NOMO-1 (cell line): ENCODE data around the gene LRRC27.

Experiments used
- DNase-seq, 2 experiments: peaks; one replicate each; lab custom pipeline; 2025; ENCODE audit not compliant: unreplicated experiment in 2 of 2; lab: John Stamatoyannopoulos, UW

LRRC27 gene

DNA sequence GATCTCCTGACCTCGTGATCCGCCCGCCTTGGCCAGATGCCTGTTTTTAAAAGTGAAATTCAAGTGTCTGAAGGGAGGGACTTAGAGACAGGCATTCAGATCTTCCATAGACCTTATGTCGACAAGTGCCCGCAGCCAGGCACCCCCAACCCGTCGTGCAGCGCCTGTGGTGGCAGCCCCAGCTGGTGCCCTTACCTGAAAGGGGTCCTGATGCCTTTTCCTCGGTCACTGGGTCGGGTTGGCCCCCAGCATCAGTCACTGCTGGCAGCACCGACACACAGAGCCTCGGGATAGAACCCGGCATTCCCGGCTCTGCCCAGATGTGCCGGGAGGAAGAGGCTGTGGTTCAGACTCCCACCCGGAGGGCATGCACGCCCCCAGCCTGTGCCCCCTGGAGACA is 23.3 kb downstream of the LRRC27 start:
- no peak for DNase-seq

GRCh38 chr10:132355754-132356153 is 23.8 kb downstream of the LRRC27 start:
- DNase-seq, result no peak

DNA sequence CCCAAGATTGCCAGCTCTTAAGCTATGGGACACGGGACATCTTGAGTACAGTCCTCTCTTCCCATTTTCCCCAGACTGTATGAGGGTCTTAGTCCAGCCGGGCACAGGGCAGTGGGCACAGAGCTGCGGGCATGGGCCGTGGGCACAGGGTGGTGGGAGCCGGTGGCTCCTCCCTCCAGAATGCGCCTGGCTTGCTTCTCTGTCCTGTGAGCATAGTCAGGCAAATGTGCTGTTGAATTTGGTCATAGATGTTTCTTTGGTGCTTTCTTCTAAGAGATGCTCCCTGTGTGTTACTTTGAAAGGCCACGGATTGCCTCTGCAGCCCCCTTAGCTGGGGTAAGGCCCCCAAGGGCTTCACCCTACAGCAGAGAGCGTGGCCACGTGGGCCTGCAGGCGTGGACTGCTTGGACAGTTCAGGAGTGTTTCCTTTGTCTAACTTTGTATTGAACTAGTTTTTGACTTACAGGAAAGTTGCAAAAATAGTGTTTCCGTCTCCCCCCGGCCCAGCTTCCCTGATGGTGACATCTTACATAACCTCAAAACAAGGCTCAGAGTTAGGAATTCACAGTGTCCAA is 24.7 kb downstream of the LRRC27 start:
- no peak for DNase-seq

DNA sequence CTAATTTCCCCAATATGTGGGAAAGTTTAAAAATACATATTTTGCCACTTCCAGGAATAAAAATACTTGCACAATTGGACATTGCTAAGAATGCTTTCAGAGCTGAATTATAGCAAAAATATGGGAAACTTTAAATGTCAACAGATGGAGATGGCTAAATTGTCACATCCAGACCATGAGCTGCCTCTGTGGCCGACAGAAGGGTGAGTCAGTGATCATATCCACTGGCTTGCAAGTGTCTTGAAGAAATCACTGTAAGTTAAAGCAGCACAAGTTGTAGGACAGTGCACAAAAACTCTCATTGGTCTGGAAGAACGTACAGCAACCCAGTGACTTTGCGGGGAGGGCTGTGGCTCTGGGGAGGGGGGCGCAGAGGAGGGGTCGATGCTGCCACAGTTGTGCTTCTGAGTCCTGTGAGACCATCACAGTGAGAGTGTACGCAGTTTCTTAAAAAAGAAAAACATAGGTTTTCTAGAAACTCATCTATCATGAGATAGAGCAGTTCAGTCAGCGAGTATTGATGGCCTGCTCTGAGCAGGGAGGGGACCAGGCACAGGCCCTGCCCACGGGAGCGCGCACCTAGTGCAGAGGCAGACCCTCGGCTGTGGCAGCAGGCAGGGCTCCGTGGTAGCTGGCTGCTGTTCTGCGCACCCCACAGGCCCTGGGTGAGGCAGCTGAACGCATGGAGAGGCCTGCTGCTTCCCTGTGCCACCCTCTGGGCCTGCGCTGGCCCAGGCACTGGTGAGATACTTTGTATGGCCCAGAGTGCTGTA is 25.5 kb downstream of the LRRC27 start:
- no peak for DNase-seq

GRCh38 chr10:132359305-132360040 is 27.5 kb downstream of the LRRC27 start:
- DNase-seq, result no peak

GRCh38 chr10:132360766-132361447 is 28.9 kb downstream of the LRRC27 start:
- no peak for DNase-seq

DNA sequence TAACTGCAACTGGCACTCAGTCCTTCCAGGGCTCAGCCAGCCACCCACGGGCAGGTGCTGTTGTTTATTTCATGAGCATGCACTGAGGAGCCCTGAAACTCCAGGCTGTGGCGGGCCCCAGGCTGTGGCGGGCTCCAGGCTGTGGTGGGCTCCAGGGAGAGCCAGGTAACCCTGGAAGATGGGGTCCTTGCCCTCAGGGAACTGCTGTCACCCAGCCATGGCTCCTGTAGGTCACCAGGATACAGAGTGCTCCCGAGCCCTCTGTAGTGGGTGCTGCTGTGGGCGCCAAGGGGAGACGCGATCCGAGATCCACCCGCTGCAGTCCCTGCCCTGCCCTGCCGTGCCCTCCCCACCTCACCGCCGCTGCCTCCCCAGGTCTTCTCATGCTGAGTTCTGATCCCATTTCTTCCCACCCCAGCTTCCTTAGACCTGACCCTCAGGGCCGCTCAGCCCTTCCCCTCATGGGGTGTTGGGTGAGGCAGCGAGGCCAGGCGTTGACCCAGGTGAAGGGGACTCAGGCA is 29.6 kb downstream of the LRRC27 start:
- DNase-seq, result no peak

DNA sequence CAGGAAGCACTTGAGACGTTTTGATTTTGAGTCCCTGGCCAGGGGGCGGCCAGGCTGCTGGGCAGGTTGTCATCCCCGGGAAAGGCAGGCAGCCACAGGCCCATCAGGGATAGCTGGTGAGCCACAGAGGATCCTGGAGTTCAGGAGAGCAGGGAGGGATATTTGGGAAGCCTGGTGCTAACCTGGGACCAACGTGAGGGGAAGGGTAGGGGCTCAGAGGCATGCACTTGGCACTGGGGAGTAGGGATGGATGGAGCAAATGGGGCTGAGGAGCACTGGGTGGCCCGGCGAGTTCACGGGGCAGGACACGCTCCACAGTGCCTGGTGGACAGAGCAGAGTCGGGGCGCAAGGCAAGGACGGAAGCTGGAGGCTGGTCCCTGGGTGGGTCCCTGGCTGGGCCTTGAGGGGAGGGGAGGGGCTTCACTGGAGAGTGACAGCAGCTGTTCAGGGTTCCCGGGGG is 30.2 kb downstream of the LRRC27 start:
- no peak for DNase-seq

DNA sequence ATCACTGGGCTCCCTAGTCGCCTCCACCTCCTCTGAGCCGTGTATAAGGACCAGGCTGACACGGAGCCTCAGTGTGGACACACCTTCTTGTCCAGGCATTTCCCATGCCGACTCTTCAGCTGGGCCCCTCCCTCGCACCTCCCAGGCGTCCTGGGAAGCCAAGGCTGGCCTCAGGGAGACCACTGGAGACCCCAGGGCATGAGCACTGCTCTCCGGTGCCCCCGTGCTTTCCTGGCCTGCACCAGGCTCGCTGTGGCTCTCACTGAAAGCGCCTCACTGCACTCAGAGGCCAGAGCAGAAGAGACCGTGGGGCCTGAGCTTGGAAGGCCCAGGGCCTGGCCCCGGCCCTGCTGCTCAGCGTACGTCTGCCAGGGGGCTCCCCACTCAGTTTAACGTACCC is 31.4 kb downstream of the LRRC27 start:
- no peak for DNase-seq

GRCh38 chr10:132363921-132364593 is 32.1 kb downstream of the LRRC27 start:
- DNase-seq, result peak in 1 of 2 experiments; percentile 14

DNA sequence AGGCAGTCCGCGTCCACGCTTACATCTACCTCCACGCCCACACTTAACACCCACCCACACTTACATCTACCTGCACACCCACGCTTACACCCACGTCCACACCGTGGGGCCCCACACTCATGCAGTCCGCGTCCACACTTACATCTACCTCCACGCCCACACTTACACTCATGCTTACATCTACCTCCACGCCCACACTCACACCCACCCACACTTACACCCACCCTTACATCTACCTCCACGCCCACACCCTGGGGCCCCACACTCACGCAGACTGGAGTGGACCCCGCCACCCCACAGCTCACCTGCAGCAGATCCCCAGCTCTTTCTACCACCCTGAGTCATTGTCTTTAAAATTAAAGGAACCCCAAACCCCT is 32.6 kb downstream of the LRRC27 start:
- no peak for DNase-seq

- DNase-seq, result no peak
Measured at GRCh38 chr10:132365102-132365501, 33.1 kb downstream of the LRRC27 start.

DNA sequence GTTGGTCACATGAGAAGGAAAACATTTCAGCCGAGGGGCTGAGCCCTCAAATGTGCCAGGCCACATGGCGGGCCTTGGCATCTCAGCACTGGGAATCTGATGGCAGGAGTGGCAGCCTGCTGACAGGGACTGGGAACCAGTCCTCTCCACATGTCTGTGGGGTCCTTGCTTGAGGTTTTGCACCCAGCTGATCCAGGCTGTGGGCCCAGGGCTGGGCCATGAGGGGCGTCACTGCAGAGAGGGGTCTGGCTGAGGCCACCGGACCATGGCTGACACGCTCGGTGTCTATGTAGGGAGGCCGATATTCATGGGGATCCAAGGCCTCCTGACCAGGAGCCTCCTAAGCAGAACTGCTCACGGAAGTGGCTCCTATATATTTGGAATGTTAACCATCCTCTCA is 34.0 kb downstream of the LRRC27 start:
- DNase-seq, result no peak

DNA sequence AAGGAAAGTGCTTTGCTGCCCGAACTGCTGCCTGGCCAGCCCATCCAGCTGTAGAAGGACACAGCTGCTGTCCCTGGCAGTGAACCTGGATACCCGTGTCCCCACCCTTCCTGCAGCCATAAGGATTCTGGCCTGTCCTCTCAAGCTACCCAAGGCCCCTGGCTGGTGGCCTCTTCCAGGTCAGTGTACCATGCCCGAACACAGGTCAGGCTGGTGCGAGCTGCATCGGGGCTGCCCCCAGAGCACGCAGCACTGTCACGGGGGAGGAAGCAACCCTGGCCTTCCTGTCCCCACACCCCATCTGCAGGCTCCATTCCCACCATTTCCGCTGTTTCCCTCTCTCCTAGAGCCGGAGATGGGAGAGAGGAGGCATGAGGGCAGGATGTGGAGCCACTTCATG is 34.5 kb downstream of the LRRC27 start:
- no peak for DNase-seq

DNA sequence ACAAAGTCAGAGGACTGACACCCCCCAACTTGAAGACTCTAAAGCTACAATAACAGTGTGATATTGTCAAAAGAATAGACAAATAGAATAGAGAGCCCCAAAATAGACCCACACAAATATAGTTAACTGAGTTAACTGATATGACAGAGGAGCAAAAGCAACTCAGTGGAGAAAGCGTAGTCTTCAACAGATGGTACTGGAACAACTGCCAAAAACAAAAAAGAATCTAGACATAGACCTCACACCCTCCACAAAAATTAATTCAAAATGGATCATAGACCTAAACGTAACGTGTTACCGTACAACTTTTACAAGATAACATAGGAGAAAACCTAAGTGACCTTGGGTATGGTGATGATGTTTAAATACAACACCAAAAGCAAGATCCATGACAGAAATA is 36.4 kb downstream of the LRRC27 start:
- DNase-seq, result no peak

DNA sequence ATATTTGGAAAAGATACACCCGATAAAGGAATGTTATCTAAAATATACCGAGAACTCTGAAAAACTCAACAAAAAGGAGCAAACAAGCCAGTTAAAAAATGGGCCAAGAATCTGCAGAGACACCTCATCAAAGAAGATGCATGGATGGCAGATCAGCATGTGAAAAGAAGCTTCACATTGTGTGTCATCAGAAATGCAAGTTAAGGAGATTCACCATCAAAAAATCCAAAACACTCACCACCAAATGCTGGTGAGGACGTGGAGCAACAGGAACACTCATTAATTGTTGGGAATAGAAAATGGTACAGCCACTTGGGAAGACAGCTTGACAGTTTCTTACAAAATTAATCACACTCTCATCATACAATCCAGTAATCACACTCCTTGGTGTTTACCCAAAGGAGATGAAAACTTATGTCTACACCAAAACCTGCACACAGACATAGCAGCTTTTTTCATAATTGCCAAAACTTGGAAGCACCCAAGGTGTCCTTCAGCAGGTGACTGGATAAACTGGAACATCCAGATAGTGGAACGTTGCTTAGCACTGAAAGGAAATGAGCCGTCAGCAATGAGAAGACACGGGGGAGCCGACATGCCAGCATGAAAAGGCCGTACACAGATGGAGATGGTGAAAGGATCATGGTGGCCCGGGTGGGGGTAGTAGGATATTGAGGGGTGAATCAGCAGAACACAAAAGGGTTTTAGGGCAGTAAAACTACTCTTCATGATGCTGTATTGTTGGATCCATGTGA is 37.1 kb downstream of the LRRC27 start:
- DNase-seq, result no peak

DNA sequence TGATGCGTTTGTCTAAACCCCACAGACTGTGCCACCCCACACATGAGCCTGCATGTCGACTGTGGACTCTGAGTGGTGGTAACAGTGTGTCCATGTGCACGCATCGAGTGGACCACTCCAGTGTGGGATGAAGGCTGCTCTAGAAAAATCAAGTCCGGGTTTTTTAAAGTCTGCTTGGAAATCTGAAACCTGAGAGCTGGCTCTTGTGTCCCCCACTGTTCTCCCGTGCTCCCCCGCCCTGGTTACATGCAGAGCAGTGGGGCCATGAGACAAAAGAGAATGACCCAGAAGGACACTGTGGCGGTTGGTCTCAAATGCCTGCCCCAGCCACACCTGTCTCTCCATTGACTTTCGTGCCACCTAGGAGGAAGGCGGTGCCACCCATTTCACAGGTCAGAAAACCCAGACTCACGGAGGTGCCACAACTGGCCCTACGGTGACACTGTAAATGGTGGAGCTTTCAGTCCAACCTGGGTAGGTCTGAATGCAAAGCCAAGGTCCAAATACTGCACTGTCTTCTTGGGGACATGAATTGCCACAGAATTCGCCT is 37.7 kb downstream of the LRRC27 start:
- DNase-seq, result no peak

DNA sequence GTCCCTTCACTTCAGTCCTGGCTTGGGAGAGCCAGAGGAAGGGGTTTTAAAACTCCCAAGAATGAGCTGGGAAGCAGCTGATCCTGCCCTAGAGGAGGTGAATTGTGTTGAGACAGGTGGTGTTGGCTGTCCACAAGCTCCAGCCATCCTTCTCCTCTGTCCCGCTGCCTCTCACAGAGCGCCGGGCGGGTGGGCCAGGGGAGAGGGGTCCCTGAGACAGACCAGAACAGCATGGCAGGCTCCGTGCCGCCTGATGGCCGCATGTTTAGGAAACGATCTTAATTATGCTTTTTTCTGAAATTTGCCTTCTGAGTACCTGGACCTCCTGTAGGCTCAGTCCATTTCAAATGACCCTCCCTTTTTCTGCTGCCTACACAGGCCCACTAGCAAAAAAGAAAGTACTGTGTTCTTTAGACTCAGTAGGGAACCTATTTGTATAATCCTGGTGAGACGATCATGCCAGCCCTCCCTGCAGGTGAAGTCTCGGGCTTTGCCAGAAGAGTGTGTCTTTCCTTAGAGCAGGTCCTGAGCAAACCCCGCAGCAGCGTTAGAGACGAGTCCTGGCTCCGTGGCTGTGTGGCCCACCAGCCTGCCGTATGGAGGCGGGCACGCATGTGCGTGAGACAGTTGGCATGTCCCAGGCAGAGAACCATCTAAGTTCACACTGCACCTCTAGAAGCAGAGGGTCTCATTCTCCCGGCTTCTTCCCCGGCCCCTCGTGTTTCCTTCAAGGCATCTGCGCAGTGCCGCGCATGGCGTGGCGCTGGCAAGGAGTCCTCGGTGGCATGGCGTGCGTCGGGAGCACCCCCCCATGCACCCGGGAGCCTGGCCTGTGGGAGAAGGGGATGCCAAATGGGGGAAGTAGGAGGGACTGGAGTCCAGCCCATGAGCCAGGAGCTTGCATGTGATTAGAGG is 38.7 kb downstream of the LRRC27 start:
- no peak for DNase-seq
